Naive thymus-derived CD4-positive, alpha-beta T cell (primary cell): ENCODE results near the gene BUD13. TPM values are rescaled to one million over a fixed set of nuclear protein-coding genes. Genes with fewer than 3 reads are reported as not detected.
"Not testable (repeated sequence)": the region's sequence is repeated elsewhere in the genome, so short reads cannot be mapped to it uniquely, and the experiment has no call there.

Experiments used
- ATAC-seq: fragments of 150-1000 bp; cut with Tn5 transposase; 2 replicates; pipeline ENCODE4 v1.10.0; 2021; ENCODE audit warnings: mild to moderate bottlenecking, moderate library complexity
- CTCF ChIA-PET: fragments of 350-600 bp; sonication (Branson Sonifier 250); formaldehyde crosslinking; loops from one replicate; lab custom pipeline; 2021; ENCODE audit warnings: antibody characterized with exemption; lab: Charles Lee
- POLR2A ChIA-PET: fragments of 350-600 bp; sonication (Branson Sonifier 250); formaldehyde crosslinking; loops from one replicate; lab custom pipeline; 2021; ENCODE audit warnings: antibody characterized with exemption, inconsistent platforms; lab: Charles Lee
- DNase-seq, 9 donors: peaks; one replicate each; pipeline versions ENCODE4 v3.0.0 to v3.0.0-alpha.2; 2020 to 2022; ENCODE audit warnings: mixed read lengths in 1 of 9
- H3K27ac ChIP-seq: one replicate; pipeline ENCODE4 v1.7.0; 2013; ENCODE audit warnings: mild to moderate bottlenecking, low read depth, low read length, moderate library complexity
- H3K27me3 ChIP-seq, 2 donors: one replicate each; pipeline ENCODE4 v1.7.0; 2013; ENCODE audit warnings: low read length in 2 of 2, mild to moderate bottlenecking in 2 of 2, moderate library complexity in 2 of 2; ENCODE audit not compliant: control insufficient read depth in 2 of 2, insufficient read depth in 2 of 2
- H3K36me3 ChIP-seq, 3 experiments: 1 replicate in 2 of 3; 2 replicates in 1 of 3; pipeline ENCODE4 v1.7.0; 2013; ENCODE audit warnings: low read length in 3 of 3, mild to moderate bottlenecking in 3 of 3, moderate library complexity in 1 of 3; ENCODE audit not compliant: insufficient read depth in 3 of 3, control insufficient read depth in 2 of 3
- H3K4me1 ChIP-seq, 2 donors: one replicate each; pipeline ENCODE4 v1.7.0; 2013; ENCODE audit warnings: low read length in 2 of 2, mild to moderate bottlenecking in 2 of 2, moderate library complexity in 1 of 2; ENCODE audit not compliant: control insufficient read depth in 2 of 2, insufficient read depth in 2 of 2
- H3K4me3 ChIP-seq: 2 replicates; pipeline ENCODE4 v1.7.0; 2013; ENCODE audit warnings: mild to moderate bottlenecking, low read length
- H3K9me3 ChIP-seq, 3 experiments: 1 replicate in 2 of 3; 2 replicates in 1 of 3; pipeline ENCODE4 v1.7.0; 2013; ENCODE audit warnings: low read length in 3 of 3; ENCODE audit not compliant: control insufficient read depth in 2 of 3
- H3K27ac Mint-ChIP-seq, 9 donors: one replicate each; pipeline ENCODE4 v1.8.0; 2020 to 2022; ENCODE audit warnings: mixed read lengths in 9 of 9, mild to moderate bottlenecking in 8 of 9, moderate library complexity in 5 of 9, inconsistent platforms in 2 of 9
- H3K27me3 Mint-ChIP-seq, 5 donors: one replicate each; pipeline ENCODE4 v1.8.0; 2021 to 2022; ENCODE audit warnings: mixed read lengths in 5 of 5, mild to moderate bottlenecking in 1 of 5
- H3K36me3 Mint-ChIP-seq, 5 donors: one replicate each; pipeline ENCODE4 v1.8.0; 2020 to 2022; ENCODE audit warnings: mixed read lengths in 5 of 5, mild to moderate bottlenecking in 3 of 5, inconsistent platforms in 1 of 5
- H3K4me1 Mint-ChIP-seq, 7 donors: one replicate each; pipeline ENCODE4 v1.8.0; 2020 to 2022; ENCODE audit warnings: mixed read lengths in 7 of 7, mild to moderate bottlenecking in 3 of 7, inconsistent platforms in 1 of 7
- H3K4me3 Mint-ChIP-seq, 10 donors: one replicate each; pipeline ENCODE4 v1.8.0; 2020 to 2022; ENCODE audit warnings: mild to moderate bottlenecking in 10 of 10, mixed read lengths in 10 of 10, moderate library complexity in 6 of 10, inconsistent platforms in 2 of 10
- H3K9me3 Mint-ChIP-seq, 11 donors: one replicate each; pipeline ENCODE4 v1.8.0; 2020 to 2022; ENCODE audit warnings: mixed read lengths in 11 of 11, mild to moderate bottlenecking in 4 of 11, inconsistent platforms in 1 of 11, moderate library complexity in 1 of 11
- intact Hi-C, 2 donors: fragments of 100-400 bp; cut with micrococcal nuclease; formaldehyde crosslinking; loops; one replicate each; pipeline ENCODE4 v1.15.1; 2023
- polyA plus RNA-seq, 2 donors: library from polyadenylated mRNA; unstranded; fragments of 300-500 nt; fragmentation: Illumina TruSeq; gene quantifications; one replicate each; pipeline ENCODE4 v1.2.3, GENCODE V29; 2021
- total RNA-seq, 6 experiments: library from RNA in 5 of 6; stranded (reverse) in 5 of 6; gene quantifications; 1 replicate in 5 of 6; 2 replicates in 1 of 6; pipeline ENCODE4 v1.2.3 and lab custom pipeline; 2021 to 2026

Gene BUD13
- total and polyA plus RNA-seq, 7 experiments from 2014 or later: 9.4 to 32.0 (median 20.3) TPM

- peak overlapping the region in 4 of 9 donors; percentile 15 to 66 (median 28) for H3K27ac Mint-ChIP-seq
- H3K4me3 ChIP-seq: no peak overlapping the region
- ChIA-PET CTCF (interaction anchor here (0.6 kb wide), 1 partner anchor 141 kb away, joined by 5 read pairs; no protein-coding TSS in a partner anchor), POLR2A (interaction anchor here (0.6 to 5.2 kb wide), 3 partner anchors 10 to 544 kb away, joined by 3 to 49 read pairs (median 5); partner anchors contain the start of gene ZPR1)
- H3K27ac ChIP-seq: no peak overlapping the region
- intact Hi-C loops: no loop called here
- H3K27me3 ChIP-seq: no peaks in the 10 kb centered on the region
- peaks cover 18 to 58% (median 35%) of the 10 kb centered on the region in 7 donors for H3K4me1 Mint-ChIP-seq
- H3K4me1 ChIP-seq: peaks cover 15 to 17% of the 10 kb centered on the region in 2 donors
- H3K27me3 Mint-ChIP-seq: no peaks in the 10 kb centered on the region
- no peaks in the 10 kb centered on the region for H3K9me3 ChIP-seq
- H3K36me3 ChIP-seq: peaks cover 10 to 39% (median 29%) of the 10 kb centered on the region in 3 experiments
- peaks cover 13 to 38% (median 27%) of the 10 kb centered on the region in 5 donors for H3K36me3 Mint-ChIP-seq
- H3K9me3 Mint-ChIP-seq: peaks cover 0 to 5% (median 0%) of the 10 kb centered on the region in 11 donors
- DNase-seq (no peak), ATAC-seq (no peak)
- H3K4me3 Mint-ChIP-seq: no peak overlapping the region
Observed at GRCh38 chr11:116775975-116776374, 3.2 kb upstream of the BUD13 start.

GRCh38 chr11:116774661-116775060 lies 1.9 kb upstream of the BUD13 start:
- DNase-seq: no peak
- peak overlapping the region in 7 of 9 donors; percentile 30 to 96 (median 54) for H3K27ac Mint-ChIP-seq
- ATAC-seq: no peak
- peaks cover 19 to 20% of the 10 kb centered on the region in 2 donors for H3K4me1 ChIP-seq
- no peaks in the 10 kb centered on the region for H3K27me3 Mint-ChIP-seq
- no peaks in the 10 kb centered on the region for H3K9me3 ChIP-seq
- intact Hi-C loops: loop anchor here (5.0 kb wide), 2 partner anchors 78 to 553 kb away; partner anchors contain the start of gene CEP164 (in 2 of the 2)
- POLR2A ChIA-PET: interaction anchor here (0.5 to 5.2 kb wide), 4 partner anchors 13 to 374 kb away, joined by 3 to 49 read pairs (median 6); partner anchors contain the start of gene ZPR1
- peaks cover 4 to 28% (median 23%) of the 10 kb centered on the region in 3 experiments for H3K36me3 ChIP-seq
- H3K27me3 ChIP-seq: no peaks in the 10 kb centered on the region
- H3K9me3 Mint-ChIP-seq: peaks cover 0 to 4% (median 0%) of the 10 kb centered on the region in 11 donors
- no peak overlapping the region for H3K27ac ChIP-seq
- H3K4me3 ChIP-seq: no peak overlapping the region
- H3K4me3 Mint-ChIP-seq: peak overlapping the region in 4 of 10 donors; percentile 9 to 60 (median 32)
- peaks cover 14 to 36% (median 25%) of the 10 kb centered on the region in 5 donors for H3K36me3 Mint-ChIP-seq
- CTCF ChIA-PET: interaction anchor here (0.6 to 0.9 kb wide), 2 partner anchors 61 to 452 kb away, joined by 3 read pairs; no protein-coding TSS in a partner anchor
- H3K4me1 Mint-ChIP-seq: peaks cover 22 to 60% (median 37%) of the 10 kb centered on the region in 7 donors

DNA sequence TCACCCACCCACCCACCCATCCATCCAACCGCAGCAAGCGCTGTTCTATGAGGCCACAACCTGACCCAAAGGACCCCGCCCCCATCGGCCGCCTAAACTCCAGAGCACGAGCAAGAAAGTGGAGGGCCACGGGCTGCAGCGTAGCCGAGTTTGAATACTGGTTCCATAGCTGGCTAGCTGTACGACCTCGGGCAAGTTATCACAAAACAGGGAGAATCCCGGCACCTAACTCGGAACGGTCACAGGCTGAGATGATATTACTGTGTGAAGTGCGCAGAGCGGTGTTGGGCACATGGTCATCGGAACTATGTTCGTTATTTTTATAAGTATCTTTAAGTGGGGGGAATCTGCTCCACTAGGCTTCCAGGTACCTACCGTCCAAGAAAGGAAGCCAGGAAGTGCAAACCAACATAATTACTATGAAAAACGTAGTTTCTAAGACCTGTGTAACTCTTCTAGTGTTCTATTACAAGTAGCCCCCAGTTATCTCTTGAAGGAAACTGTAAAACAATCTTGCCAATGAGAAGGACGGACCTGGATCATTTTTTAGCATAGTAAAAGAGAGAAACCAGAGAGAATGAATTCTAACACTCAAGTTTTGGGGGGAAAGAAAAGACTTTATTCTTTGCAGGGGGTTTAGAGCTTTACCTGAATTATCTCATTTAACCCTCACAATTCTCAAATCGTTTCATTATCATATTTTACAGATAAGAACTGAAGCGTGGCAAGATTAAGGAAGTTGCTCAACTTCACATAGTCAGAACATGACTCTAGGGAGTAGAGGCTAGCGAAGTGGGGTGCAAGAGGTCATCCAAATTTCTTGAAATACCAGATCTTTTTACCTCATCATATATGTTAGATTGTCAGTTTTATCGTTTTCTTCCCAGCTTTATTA lies 663 bp upstream of the BUD13 start:
- Mint-ChIP-seq H3K9me3 (peaks cover 0 to 4% (median 0%) of the 10 kb centered on the region in 11 donors), H3K4me1 (peaks cover 25 to 53% (median 44%) of the 10 kb centered on the region in 7 donors), H3K36me3 (peaks cover 10 to 25% (median 19%) of the 10 kb centered on the region in 5 donors), H3K4me3 (peak overlapping the region; percentile 86 to 99 (median 96)), H3K27ac (peak overlapping the region; percentile 92 to 99 (median 97)), H3K27me3 (no peaks in the 10 kb centered on the region)
- peaks cover 4 to 23% (median 11%) of the 10 kb centered on the region in 3 experiments for H3K36me3 ChIP-seq
- no peaks in the 10 kb centered on the region for H3K27me3 ChIP-seq
- DNase-seq: no peak
- H3K27ac ChIP-seq: peak overlapping the region; percentile 93
- peaks cover 19 to 20% of the 10 kb centered on the region in 2 donors for H3K4me1 ChIP-seq
- intact Hi-C loops: loop anchor here (1.0 to 5.0 kb wide), 13 partner anchors 15 to 554 kb away; partner anchors contain the start of genes CEP164 (in 2 of the 2), PCSK7 (in 2 of the 2), RNF214 (in 2 of the 2) and SIDT2 (in 2 of the 2)
- H3K4me3 ChIP-seq: peak overlapping the region; percentile 80
- ChIA-PET CTCF (interaction anchor here (0.6 to 1.9 kb wide), 3 partner anchors 11 to 62 kb away, joined by 3 to 9 read pairs (median 3); no protein-coding TSS in a partner anchor), POLR2A (interaction anchor here (0.5 to 5.2 kb wide), 13 partner anchors 9 to 491 kb away, joined by 3 to 49 read pairs (median 6); partner anchors contain the start of genes APOA5, PCSK7, SIK3 and ZPR1)
- no peaks in the 10 kb centered on the region for H3K9me3 ChIP-seq
- ATAC-seq: no peak

DNA sequence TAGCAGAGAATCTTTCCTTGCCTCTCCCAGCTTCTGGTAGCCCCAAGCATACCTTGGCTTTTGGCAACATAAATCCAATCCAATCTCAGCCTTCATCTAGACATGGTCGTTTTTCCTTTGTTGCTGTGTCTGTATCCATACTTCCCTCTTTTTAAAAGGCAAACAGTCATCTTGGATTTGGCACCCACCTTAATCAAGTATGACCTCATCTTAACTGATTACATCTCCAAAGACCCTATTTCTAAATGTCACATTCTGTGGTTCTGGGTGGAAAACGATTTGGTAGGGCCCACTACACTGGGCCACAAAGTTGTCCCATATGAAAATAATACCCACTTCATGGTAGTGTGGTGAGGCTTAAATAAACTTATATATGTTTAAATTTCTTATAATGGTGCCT lies 852 bp downstream of the BUD13 start:
- peaks cover 19 to 20% of the 10 kb centered on the region in 2 donors for H3K4me1 ChIP-seq
- no peaks in the 10 kb centered on the region for H3K27me3 ChIP-seq
- H3K9me3 Mint-ChIP-seq: peaks cover 0 to 4% (median 0%) of the 10 kb centered on the region in 11 donors
- POLR2A ChIA-PET: interaction anchor here (0.9 to 5.2 kb wide), 6 partner anchors 8 to 407 kb away, joined by 3 to 49 read pairs (median 6); partner anchors contain the start of genes APOA5, SIDT2 and ZPR1
- H3K4me3 ChIP-seq: peak overlapping the region; percentile 94
- ATAC-seq (no peak), DNase-seq (no peak)
- H3K27ac ChIP-seq: peak overlapping the region; percentile 93
- H3K27ac Mint-ChIP-seq: peak overlapping the region in 8 of 9 donors; percentile 92 to 99 (median 96)
- CTCF ChIA-PET: interaction anchor here (1.4 kb wide), 1 partner anchor 19 kb away, joined by 12 read pairs; the partner anchor contains the start of gene APOA5
- peaks cover 0 to 12% (median 3%) of the 10 kb centered on the region in 3 experiments for H3K36me3 ChIP-seq
- H3K4me1 Mint-ChIP-seq: peaks cover 25 to 52% (median 43%) of the 10 kb centered on the region in 7 donors
- intact Hi-C loops: loop anchor here (1.0 to 5.0 kb wide), 7 partner anchors 64 to 555 kb away; partner anchors contain the start of genes CEP164 (in 2 of the 2), PCSK7 (in 1 of the 2), RNF214 (in 1 of the 2) and SIDT2 (in 1 of the 2)
- no peaks in the 10 kb centered on the region for H3K9me3 ChIP-seq
- H3K27me3 Mint-ChIP-seq: no peaks in the 10 kb centered on the region
- peaks cover 3 to 16% (median 12%) of the 10 kb centered on the region in 5 donors for H3K36me3 Mint-ChIP-seq
- H3K4me3 Mint-ChIP-seq: peak overlapping the region; percentile 86 to 99 (median 96)

GRCh38 chr11:116762132-116762531 lies 10.7 kb downstream of the BUD13 start:
- no peak overlapping the region for H3K27ac Mint-ChIP-seq
- Histone ChIP-seq H3K9me3 (no peaks in the 10 kb centered on the region), H3K4me1 (no peaks in the 10 kb centered on the region), H3K27me3 (no peaks in the 10 kb centered on the region), H3K4me3 (no peak overlapping the region), H3K36me3 (peaks cover 19 to 88% (median 35%) of the 10 kb centered on the region in 3 experiments), H3K27ac (no peak overlapping the region)
- ATAC-seq (no peak), DNase-seq (no peak)
- peaks cover 10 to 52% (median 32%) of the 10 kb centered on the region in 5 donors for H3K36me3 Mint-ChIP-seq
- intact Hi-C loops: no loop called here
- H3K4me1 Mint-ChIP-seq: peaks cover 8 to 15% (median 11%) of the 10 kb centered on the region in 7 donors
- CTCF ChIA-PET: interaction anchor here (1.8 kb wide), 1 partner anchor 19 kb away, joined by 4 read pairs; no protein-coding TSS in a partner anchor
- H3K9me3 Mint-ChIP-seq: no peaks in the 10 kb centered on the region
- H3K27me3 Mint-ChIP-seq: no peaks in the 10 kb centered on the region
- no peak overlapping the region for H3K4me3 Mint-ChIP-seq
- POLR2A ChIA-PET: no interaction called here

- H3K9me3 ChIP-seq, H3K9me3 Mint-ChIP-seq, H3K27ac ChIP-seq, H3K4me1 ChIP-seq, H3K4me1 Mint-ChIP-seq, POLR2A ChIA-PET, H3K4me3 Mint-ChIP-seq, H3K27ac Mint-ChIP-seq, DNase-seq, H3K27me3 Mint-ChIP-seq, ATAC-seq, H3K27me3 ChIP-seq, intact Hi-C loops, CTCF ChIA-PET, H3K4me3 ChIP-seq: not testable (repeated sequence)
- H3K36me3 Mint-ChIP-seq: peaks cover 20 to 50% (median 34%) of the 10 kb centered on the region in 5 donors
- H3K36me3 ChIP-seq: peaks cover 12 to 91% (median 13%) of the 10 kb centered on the region in 3 experiments
Observed at GRCh38 chr11:116756044-116756443, 16.7 kb downstream of the BUD13 start.
